ENCODE measurements around the gene ADAMTS2. TPM values are rescaled to one million over a fixed set of nuclear protein-coding genes. Genes with fewer than 3 reads are reported as not detected.
"Not testable (repeated sequence)": the region's sequence is repeated elsewhere in the genome, so short reads cannot be mapped to it uniquely, and the experiment has no call there.

Gene ADAMTS2
- total RNA-seq, 2 experiments from 2014 or later: not detected

DNA sequence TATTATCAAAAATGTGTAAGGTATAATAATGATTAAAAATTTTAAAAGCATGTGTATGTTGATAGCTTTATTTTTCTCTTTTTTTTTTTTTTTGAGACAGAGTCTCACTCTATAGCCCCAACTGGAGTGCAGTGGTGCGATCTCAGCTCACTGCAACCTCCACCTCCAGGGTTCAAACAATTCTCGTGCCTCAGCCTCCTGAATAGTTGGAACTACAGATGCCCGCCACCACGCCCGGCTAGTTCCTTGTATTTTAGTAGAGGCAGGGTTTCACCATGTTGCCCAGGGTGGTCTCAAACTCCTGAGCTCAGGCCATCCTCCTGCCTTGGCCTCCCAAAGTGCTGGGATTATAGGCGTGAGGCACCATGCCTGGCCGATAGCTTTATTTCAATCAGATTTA is 20.9 kb downstream of the ADAMTS2 start:
- DNase-seq; POLR2A ChIA-PET; H3K4me1 Mint-ChIP-seq (ENCODE audit: low read depth); H3K27ac Mint-ChIP-seq; CTCF ChIA-PET; H3K9me3 Mint-ChIP-seq; H3K36me3 Mint-ChIP-seq; intact Hi-C loops (cut with micrococcal nuclease); H3K4me3 Mint-ChIP-seq: not testable (repeated sequence)
- H3K27me3 Mint-ChIP-seq: peaks cover 13% of the 10 kb centered on the region

DNA sequence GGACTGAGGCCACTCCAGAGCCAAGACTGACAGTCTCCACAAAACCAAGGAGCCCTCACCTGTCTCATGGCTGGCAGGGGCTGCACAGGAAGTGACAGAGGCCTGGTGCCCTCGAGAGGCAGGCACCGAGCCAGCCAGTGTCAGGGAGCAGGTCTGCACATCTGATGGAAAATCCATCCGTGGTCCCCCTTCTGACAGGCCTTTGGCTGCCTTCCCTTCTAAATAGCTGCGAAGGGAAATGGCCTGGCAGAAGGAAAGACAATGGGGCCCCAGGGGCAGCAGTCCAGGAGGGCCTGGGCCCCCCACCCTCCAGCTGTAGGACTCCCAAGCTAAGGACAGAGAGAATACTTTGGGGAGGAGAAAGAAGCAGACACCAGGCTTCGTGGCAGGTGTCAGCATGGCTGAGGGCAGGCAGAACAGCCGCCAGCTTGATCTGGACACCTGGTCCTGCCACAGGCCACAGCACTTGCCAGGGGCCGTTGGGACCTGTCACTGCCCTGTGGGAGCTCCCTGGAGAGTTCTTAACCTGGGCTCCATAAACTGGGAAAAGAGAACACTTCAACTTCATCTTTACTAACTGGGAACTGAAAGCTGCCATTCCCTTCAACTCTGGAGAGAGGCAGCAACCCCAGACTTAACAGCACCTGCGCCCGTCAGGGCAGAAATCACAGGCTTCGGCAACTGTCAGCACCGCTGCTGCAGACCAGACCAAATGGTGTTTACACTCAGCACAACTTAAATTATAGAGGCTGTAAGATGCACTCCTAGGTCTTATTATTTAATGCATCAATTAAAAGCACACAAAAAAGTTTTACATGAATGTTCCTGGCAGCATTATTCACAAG is 22.0 kb downstream of the ADAMTS2 start:
- DNase-seq: no peak
- intact Hi-C loops (cut with micrococcal nuclease): no loop called here
- CTCF ChIA-PET: no interaction called here
- H3K4me3 Mint-ChIP-seq: no peak overlapping the region
- POLR2A ChIA-PET: no interaction called here
- H3K9me3 Mint-ChIP-seq: no peaks in the 10 kb centered on the region
- H3K36me3 Mint-ChIP-seq: no peaks in the 10 kb centered on the region
- H3K4me1 Mint-ChIP-seq (ENCODE audit: low read depth): no peaks in the 10 kb centered on the region
- no peak overlapping the region for H3K27ac Mint-ChIP-seq
- H3K27me3 Mint-ChIP-seq: peaks cover 12% of the 10 kb centered on the region

DNA sequence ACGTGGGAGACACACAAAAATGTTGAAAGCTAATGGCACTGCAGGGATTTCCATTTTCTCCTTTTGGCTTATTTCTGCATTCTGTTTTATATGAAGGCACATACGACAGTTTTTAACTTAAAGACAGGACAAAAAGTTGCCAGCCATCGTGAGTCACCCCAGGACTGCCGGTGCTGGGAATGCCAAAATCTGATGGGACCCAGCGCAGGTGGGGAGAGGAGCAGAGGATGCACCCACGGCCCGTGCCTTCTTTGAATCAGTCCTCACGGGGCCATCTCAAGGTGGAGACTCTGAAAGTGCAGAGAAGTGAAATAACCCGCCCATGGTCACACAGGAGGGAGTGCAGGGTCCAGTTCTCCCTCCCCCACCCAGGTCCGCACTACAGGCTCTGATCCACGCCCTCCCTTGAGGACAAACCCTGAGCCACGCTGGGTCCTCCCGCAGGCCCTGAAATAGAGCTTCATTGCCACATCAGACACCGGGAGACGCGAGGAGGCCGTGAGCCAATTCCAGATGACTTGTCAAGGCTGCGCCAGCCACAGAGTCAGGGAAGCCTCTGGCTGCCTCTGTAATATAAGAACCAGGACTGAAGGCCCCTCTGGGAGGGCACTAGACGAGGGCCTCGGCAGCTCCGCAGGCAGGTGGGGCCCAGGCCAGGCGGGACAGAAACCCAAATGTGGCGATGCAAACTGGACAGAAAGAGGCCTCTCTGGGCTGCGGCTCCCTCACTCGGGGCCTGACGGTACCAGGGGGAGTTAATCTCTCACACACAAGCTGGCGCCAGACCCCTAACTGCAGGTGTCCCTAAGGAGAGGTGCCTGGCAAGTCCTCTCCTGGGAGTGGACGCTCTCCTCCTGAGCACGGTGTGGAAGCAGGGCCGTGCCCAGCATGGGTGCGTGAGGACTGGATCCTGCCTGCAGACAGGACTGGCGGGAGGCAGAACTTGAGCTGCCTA is 22.9 kb downstream of the ADAMTS2 start:
- Mint-ChIP-seq H3K27ac (no peak overlapping the region), H3K4me1 (ENCODE audit: low read depth) (no peaks in the 10 kb centered on the region), H3K9me3 (no peaks in the 10 kb centered on the region), H3K27me3 (peaks cover 9% of the 10 kb centered on the region), H3K36me3 (no peaks in the 10 kb centered on the region), H3K4me3 (no peak overlapping the region)
- no peak for DNase-seq
- ChIA-PET CTCF (no interaction called here), POLR2A (no interaction called here)
- intact Hi-C loops (cut with micrococcal nuclease): no loop called here

DNA sequence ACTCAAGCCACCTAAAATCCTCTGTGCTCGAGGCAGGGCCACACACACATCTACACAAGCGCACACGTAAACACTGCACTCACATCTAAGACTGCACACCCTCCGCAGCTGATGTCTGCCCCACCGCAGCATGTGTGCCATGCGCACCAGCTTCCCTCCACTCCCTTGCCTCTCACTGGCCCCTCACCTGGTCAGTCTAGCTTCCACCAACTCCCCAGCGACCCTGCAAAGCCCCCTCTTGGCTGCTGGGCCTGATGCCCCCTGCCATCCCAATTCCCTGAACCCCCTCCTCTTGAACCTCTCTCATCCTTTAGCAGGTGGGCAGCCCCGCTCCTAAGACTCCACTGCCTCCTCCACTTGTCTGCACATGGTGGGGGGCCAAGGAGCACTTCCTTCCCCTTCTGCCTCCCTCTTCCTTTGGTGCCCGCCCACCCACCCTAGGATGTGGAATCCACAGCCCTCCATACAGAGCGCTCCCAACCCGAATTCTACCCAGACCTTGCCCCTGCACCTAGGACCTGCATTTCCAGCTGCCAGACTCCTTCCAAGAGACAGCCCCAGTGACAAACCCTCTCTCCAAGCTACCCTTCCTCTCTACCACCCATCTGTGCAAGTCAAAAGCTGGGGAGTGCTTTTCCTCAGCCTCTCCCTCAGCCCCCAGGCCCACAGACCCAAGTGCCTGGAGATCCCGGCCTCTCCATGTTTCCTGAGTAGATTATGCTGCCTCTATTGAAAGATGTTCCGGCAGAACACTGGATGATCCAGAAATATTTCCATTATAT is 23.9 kb downstream of the ADAMTS2 start:
- no peaks in the 10 kb centered on the region for H3K36me3 Mint-ChIP-seq
- no peak for DNase-seq

DNA sequence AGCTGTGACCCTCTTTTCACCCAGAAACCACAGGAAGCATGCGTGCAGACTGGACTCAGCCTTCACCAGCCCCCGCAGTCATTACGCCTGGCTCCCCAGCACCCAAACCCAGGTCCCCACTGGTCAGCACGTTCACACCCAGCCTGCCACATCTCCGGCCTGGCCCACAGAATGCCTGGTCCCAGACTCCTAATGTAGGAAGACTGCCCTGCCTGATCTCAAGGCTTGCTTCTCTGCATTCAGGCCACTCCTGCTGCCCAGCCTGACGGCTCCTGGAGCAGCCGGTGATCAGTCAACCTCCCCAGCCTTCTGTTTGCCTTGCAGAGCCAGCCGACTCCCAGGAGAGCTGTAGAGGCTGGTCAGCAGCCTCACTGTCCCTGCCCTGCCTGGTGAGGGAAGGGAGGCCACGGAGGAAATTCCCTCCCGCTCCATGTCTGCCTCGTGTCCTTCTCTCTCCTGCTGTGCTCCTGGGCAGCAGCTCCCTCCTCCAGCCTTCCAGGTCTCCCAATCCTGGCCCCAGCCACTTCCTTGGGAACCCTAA is 25.4 kb downstream of the ADAMTS2 start:
- H3K27me3 Mint-ChIP-seq: peaks cover 3% of the 10 kb centered on the region
- no peaks in the 10 kb centered on the region for H3K36me3 Mint-ChIP-seq
- no peak overlapping the region for H3K27ac Mint-ChIP-seq
- no peak for DNase-seq
- ChIA-PET CTCF (no interaction called here), POLR2A (no interaction called here)
- no peaks in the 10 kb centered on the region for H3K9me3 Mint-ChIP-seq
- intact Hi-C loops (cut with micrococcal nuclease): no loop called here
- H3K4me3 Mint-ChIP-seq: no peak overlapping the region
- H3K4me1 Mint-ChIP-seq (ENCODE audit: low read depth): no peaks in the 10 kb centered on the region

More for the DNA sequence above, 23.9 kb downstream of the ADAMTS2 start:
- POLR2A ChIA-PET: no interaction called here
- H3K9me3 Mint-ChIP-seq: no peaks in the 10 kb centered on the region
- H3K4me1 Mint-ChIP-seq (ENCODE audit: low read depth): no peaks in the 10 kb centered on the region
- H3K4me3 Mint-ChIP-seq: no peak overlapping the region
- peaks cover 9% of the 10 kb centered on the region for H3K27me3 Mint-ChIP-seq
- intact Hi-C loops (cut with micrococcal nuclease): no loop called here
- CTCF ChIA-PET: interaction anchor here (0.7 kb wide), 1 partner anchor 154 kb away, joined by 3 read pairs; no protein-coding TSS in a partner anchor
- H3K27ac Mint-ChIP-seq: no peak overlapping the region

DNA sequence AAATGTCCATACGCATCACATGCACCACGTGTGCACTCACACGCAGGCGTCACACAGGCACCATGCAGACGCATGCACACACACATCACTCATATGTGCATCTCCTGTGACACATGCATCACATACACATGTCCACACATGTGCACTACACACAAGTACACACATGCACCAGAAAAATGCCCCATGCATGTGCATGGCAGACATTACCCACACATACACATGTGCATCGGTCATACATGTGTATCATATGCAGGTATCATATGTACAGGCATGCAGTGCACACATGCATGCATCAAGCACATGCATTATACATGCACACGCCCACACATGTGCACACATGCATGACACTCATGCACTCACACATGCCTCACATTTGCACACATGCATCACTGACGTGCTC is 26.1 kb downstream of the ADAMTS2 start:
- Mint-ChIP-seq H3K4me1 (ENCODE audit: low read depth) (no peaks in the 10 kb centered on the region), H3K27me3 (no peaks in the 10 kb centered on the region), H3K36me3 (no peaks in the 10 kb centered on the region), H3K27ac (no peak overlapping the region), H3K4me3 (no peak overlapping the region), H3K9me3 (no peaks in the 10 kb centered on the region)
- intact Hi-C loops (cut with micrococcal nuclease): no loop called here
- no peak for DNase-seq
- POLR2A ChIA-PET: no interaction called here
- CTCF ChIA-PET: no interaction called here

DNA sequence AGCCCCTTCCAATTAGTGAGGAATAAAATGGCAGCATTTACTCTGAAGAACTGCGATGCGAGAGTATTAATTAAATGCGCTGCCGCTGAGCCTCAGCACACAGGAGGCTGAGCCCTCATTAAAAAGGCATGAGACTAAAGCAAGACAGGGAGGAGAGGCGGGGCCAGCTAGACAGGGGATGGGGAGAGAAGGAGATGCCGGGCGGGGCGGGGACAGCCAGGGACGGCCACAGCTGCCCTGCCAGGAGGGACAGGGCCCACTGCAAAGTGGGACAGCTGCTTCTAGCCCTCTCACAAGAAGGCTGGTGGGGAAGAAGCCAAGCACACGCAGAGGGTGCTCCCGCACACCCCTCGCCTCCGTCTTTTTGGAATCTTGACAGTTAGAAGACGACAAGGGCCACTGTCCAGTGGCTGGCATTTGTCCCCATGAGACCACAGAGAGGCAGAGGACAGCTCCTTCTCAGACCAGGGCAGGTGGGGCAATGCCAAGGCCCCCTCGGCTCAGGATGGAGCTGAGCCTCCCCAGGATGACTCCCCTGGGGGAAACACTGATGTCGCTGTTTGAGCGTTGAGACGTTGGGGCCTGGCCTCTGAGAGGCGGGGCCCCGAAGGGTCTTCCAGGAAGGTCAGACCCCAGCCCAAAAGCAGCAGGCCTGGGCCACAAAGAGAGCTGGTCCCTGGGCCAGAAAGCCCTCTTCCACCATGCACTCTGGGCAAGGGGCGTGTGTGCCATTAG is 26.9 kb downstream of the ADAMTS2 start:
- DNase-seq: no peak
- H3K36me3 Mint-ChIP-seq: no peaks in the 10 kb centered on the region
- ChIA-PET POLR2A (no interaction called here), CTCF (no interaction called here)
- no peak overlapping the region for H3K27ac Mint-ChIP-seq
- no peaks in the 10 kb centered on the region for H3K4me1 Mint-ChIP-seq (ENCODE audit: low read depth)
- intact Hi-C loops (cut with micrococcal nuclease): no loop called here
- H3K9me3 Mint-ChIP-seq: no peaks in the 10 kb centered on the region
- H3K27me3 Mint-ChIP-seq: no peaks in the 10 kb centered on the region
- no peak overlapping the region for H3K4me3 Mint-ChIP-seq

DNA sequence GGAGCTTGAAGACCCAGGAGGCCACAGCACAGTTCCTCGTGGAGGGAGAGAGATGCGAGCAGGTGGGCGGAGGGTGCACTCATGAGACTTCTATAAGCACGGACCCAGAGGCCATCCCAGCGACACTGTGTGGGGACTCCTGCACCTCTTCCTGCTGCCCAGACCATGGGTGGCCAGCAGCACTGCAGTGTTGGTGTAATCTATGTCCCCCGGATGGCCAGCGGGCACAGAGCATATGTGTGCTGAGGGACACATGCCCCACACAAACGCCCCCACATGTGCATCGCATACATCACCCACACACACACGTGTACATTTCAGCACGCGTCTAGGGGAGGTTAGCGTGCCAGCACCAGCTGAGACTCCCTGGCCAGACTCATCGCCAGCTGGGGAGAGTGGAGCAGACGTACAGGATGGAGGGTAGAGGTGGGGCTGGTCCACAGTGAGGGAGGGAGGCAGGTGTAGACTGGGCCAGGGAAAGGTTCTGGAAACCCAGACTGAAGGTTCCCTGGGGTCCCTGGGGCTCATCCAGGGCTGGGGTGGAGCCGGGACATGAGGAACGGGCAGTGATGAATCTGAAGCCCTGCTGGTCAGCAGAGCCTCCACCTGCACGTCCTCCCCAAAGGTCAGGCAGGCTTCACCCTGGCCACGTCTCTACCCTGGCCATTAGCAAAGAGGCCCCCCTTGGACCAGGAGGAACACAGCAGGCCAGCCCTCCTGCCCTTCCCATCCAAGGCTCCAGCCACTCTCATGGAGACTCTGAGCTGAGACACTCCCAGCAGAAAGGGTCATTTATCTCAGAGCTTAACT is 27.6 kb downstream of the ADAMTS2 start:
- no peak for DNase-seq
- Mint-ChIP-seq H3K36me3 (no peaks in the 10 kb centered on the region), H3K27me3 (no peaks in the 10 kb centered on the region), H3K4me3 (no peak overlapping the region), H3K9me3 (no peaks in the 10 kb centered on the region), H3K4me1 (ENCODE audit: low read depth) (no peaks in the 10 kb centered on the region), H3K27ac (no peak overlapping the region)
- ChIA-PET CTCF (no interaction called here), POLR2A (no interaction called here)
- intact Hi-C loops (cut with micrococcal nuclease): no loop called here

DNA sequence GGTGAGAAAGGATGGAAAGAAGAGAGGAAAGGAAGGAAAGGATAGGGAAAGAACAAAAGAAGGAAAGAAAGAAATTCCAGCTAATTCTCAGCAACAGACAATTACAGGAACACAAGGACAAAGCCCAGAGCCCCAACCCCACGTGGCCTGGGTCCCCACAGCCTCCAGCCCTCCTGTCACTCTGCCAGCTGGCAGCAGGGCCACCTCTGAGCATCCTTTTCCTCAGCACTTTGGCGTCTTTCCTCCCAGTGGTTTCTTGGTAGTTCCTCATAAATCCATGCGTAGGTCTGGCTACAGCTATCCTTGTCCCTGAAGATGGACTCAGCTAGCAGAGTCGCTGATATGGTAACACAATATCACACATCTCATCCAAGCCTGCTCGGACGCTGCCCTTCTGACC is 28.3 kb downstream of the ADAMTS2 start:
- Mint-ChIP-seq H3K4me1 (ENCODE audit: low read depth) (no peaks in the 10 kb centered on the region), H3K36me3 (no peaks in the 10 kb centered on the region), H3K9me3 (no peaks in the 10 kb centered on the region), H3K27ac (no peak overlapping the region), H3K4me3 (no peak overlapping the region), H3K27me3 (no peaks in the 10 kb centered on the region)
- intact Hi-C loops (cut with micrococcal nuclease): no loop called here
- ChIA-PET POLR2A (no interaction called here), CTCF (no interaction called here)
- DNase-seq: no peak

DNA sequence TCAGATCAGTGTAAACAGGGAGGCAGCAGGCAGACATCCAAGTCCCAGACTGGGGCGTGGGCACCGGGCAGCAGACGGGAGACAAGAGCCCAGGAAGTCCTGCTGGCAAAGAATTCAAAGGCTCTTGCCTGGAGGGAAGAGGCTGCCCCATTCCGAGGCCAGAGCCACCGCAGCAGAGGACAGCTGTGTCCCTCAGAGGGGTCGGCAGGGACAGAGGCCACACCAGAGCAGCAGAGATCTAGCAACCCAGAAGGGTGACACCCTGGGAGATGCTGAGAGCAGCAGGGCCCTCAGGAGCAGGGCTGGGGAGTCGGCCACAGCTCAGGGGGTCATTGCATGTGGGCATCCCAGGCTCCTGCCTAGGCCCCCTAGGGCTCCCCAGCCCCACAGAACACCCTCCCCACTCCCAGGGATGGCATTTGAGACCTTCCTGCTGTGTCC is 29.1 kb downstream of the ADAMTS2 start:
- ChIA-PET CTCF (no interaction called here), POLR2A (no interaction called here)
- no peak for DNase-seq
- Mint-ChIP-seq H3K4me1 (ENCODE audit: low read depth) (no peaks in the 10 kb centered on the region), H3K4me3 (no peak overlapping the region), H3K36me3 (no peaks in the 10 kb centered on the region), H3K27me3 (no peaks in the 10 kb centered on the region), H3K27ac (no peak overlapping the region), H3K9me3 (no peaks in the 10 kb centered on the region)
- intact Hi-C loops (cut with micrococcal nuclease): no loop called here

DNA sequence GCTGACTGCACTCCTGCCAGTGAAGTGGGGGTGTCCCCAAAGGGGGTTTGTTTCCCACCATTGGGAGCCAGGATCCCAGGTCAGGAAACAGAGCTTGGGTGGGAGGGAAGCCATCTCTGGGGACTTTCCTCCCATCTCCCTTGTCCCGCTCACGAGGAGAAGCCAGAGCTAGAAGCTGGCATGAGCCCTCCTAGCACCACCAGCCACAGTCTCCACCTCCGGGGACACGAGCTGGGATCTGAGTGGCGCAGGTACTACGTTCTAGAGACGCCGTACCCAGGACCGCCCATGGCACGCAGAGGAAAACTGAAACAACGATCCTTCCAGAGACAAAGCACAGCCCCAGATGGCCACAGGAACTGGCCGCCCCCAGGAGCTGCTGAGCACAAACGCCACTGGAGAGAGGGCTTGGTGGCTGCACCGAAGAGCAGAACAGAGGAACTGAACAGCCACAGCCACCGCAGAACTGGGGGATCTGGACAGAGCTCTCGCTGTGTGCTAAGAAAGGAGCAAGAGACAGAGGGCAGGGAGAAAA is 29.8 kb downstream of the ADAMTS2 start:
- Mint-ChIP-seq H3K4me1 (ENCODE audit: low read depth) (no peaks in the 10 kb centered on the region), H3K36me3 (no peaks in the 10 kb centered on the region), H3K27me3 (no peaks in the 10 kb centered on the region), H3K4me3 (no peak overlapping the region), H3K9me3 (no peaks in the 10 kb centered on the region), H3K27ac (no peak overlapping the region)
- ChIA-PET POLR2A (no interaction called here), CTCF (no interaction called here)
- intact Hi-C loops (cut with micrococcal nuclease): no loop called here
- DNase-seq: no peak
